Activated gamma-delta T cell treated with Interleukin-2 at 50 U/mL for 16 hours (primary cell): Measurements from ENCODE around the gene RNASEL.
"Not testable (repeated sequence)": the region's sequence is repeated elsewhere in the genome, so short reads cannot be mapped to it uniquely, and the experiment has no call there.

Experiments
- DNase-seq: peaks from one replicate; pipeline ENCODE4 v3.0.0-alpha.2; 2020

RNASEL gene

DNA sequence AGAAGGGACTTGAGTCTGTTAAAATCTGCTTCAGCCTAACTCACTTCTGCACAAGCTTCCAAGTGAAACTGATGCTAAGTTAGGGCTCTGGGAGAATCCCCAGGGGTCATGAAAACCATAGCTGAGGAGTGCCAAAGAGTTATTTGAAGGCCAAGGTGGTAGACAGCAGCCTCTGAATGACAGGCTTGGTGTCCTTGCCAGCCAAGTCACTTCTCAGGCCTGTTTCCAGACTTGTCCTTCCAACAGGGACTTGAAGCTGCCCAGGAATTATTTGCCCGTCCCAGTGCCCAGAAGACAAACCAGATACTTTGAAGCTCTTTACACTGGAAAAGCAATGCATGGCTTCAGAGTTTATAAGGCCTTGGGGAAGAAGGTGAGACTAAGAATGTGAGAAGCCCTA, 33.6 kb downstream of the RNASEL start:
- no peak for DNase-seq

DNA sequence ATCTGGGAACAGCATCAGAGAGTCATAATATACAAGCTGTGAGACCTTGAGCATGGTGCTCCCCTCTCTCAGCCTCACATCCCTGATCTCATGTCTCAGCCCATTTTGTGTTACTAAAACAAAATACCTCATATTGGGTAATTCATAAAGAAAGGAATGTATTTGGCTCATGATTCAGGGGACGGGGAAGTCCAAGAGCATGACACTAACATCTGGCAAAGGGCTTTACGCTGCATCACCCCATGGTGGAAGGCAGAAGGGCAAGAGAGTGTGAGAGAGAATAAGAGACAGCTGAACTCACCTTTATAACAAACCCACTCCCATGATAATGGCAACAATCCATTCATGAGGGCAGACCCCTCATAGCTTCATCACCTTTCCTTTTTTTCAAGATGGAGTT, 36.5 kb downstream of the RNASEL start:
- no peak for DNase-seq

DNA sequence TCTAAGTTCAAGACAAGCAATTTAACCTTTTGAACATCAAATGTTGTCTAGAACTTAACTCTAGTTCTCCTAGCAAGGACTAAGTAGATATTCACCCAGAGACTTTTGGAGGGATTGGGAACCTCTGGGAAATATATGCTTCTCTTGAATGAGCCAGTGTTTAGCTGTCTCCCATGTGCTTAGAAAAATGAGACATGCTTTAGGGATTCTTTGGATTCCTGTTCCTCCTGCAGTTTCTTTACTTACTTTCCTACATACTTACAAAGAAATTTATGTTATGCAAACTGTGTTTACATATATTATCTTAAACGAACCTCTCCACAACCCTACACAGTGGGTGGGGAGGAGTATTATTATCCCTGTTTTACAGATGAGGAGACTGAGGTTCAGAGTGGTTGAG, 39.2 kb downstream of the RNASEL start:
- no peak for DNase-seq

DNA sequence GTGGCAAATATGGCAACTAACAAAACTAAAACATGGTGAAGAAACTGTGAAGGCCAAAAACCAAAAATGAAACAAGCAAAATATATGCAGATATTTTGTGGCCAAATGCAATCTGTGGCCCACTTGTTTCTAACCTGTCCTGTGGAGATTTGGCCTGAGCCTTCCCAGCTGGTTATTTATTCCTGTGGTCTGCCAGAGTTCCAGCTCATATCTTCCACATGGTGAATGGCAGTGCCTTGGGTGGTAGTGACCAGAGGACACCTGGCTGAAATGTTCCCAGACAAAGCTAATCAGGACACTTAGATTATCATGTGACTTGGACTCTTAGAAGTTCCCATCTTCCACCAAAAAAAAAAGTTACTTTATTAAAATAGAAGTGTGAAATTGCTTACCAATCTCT, 39.7 kb downstream of the RNASEL start:
- no peak for DNase-seq

DNA sequence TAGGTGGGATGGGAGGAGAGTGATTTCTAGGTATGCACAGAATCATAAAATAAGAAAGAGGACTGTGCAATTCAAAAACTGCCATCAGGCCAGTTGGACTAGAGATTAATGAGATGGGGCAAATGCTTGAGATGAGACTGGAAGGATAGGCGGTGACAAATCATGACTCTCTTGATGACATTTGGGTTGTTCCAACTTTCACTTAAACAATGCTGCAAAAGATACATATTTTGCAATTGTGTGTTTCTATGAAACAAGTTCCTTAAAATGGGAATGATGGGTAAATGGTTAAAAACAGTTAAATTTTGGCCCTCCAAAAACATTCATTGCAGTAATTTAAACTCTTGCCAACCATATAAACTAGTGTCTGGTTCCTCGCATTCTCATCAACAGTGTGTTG, 55.2 kb downstream of the RNASEL start:
- no peak for DNase-seq

DNA sequence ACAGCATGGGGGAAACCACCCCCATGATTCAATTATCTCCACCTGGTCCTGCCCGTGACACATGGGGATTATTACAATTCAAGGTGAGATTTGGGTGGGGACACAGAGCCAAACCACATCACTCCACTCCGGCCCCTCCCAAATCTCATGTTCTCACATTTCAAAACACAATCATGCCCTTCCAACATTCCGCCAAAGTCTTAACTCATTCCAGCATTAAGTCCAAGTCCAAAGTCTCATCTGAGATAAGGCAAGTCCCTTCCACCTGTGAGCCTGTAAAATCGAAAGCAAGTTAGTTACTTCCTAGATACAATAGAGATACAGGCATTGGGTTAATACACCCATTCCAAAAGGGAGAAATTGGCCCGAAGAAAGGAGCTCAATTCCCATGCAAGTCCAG, 60.9 kb downstream of the RNASEL start:
- not testable (repeated sequence) for DNase-seq

DNA sequence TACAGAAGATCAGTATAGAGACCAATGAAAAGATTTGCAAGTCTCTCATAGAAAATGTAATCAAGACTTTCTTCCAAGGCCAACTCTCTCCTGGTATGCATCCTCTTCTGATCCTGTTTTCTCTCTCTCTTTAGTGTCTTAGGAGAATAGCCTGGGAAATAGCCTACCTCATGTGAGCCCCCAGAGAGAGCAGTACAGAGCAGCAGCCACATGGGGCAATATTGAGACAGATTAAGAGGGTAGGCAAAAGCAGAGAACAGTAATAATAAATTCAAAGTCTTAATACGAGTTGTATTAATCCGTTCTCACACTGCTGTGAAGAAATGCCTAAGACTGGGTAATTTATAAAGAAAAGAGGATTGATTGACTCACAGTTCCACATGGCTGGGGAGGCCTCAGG, 61.4 kb downstream of the RNASEL start:
- DNase-seq: no peak

DNA sequence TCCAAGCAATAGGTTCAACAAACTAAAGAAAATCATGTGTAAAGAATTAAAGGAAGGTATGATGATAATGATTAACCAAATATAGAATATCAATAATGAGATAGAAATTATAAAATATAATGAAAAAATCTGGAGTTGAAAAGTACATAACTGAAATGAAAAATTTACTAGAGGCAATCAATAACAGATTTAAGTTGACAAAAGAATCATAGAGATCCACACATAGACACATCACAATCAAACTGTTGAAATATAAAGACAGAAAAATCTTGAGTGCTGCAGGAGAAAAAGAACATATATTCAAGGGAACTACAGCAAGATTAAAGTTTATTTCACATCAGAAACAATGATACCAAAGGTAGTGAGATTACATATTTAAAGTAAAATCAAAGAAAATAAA, 63.7 kb downstream of the RNASEL start:
- no peak for DNase-seq
